ENCODE measurements around the gene SCFD2.

Gene SCFD2

DNA sequence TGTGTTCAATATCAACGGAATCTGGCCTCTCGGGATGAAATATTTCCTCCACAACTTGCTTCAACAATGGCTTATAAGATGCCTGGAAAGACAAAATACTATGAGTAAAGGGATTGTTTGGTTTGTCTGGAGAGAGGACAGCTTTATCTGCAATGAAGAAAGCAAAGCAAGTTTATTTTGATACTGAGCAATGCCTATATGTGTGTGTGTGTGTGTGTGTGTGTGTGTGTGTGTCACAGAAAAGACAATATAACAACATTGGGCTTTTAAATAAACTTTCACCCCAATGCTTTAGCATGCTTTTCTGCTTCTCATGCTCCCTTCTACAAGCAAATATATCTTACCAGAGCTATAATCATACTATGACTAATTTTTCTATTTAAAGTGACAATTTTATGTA is 458.4 kb downstream of the SCFD2 start:
- DNase-seq (ENCODE audit: extremely low spot score), result no peak
- no peak for TF ChIP-seq L3MBTL2 (conservative IDR thresholded peaks at IDR 0.05)
- TF ChIP-seq LEF1 (IDR thresholded peaks at IDR 0.05; ENCODE audit: borderline replicate concordance), result no peak
- TF ChIP-seq HDGF (IDR thresholded peaks at IDR 0.05; ENCODE audit: borderline replicate concordance), result no peak
- no peak for TF ChIP-seq FOXK2 (IDR thresholded peaks at IDR 0.05)
- TF ChIP-seq PKNOX1 (IDR thresholded peaks at IDR 0.05), result no peak
- TF ChIP-seq ZNF384 (IDR thresholded peaks at IDR 0.05), result no peak
- no peak for TF ChIP-seq CTBP1 (IDR thresholded peaks at IDR 0.05; ENCODE audit: borderline replicate concordance)
- no peak for TF ChIP-seq FOXM1 (IDR thresholded peaks at IDR 0.05; ENCODE audit: borderline replicate concordance)
- no peak for TF ChIP-seq ARNT (IDR thresholded peaks at IDR 0.05)
- no peak for TF ChIP-seq BHLHE40 (IDR thresholded peaks at IDR 0.05; ENCODE audit: borderline replicate concordance)
- TF ChIP-seq SP1 (IDR thresholded peaks at IDR 0.05), result no peak
- TF ChIP-seq ELF4 (IDR thresholded peaks at IDR 0.05), result no peak
- no peak for TF ChIP-seq FOXA1 (IDR thresholded peaks at IDR 0.05)
- ChIA-PET CTCF (no interaction called here), POLR2A (no interaction called here)

- TF ChIP-seq FOXM1 (IDR thresholded peaks at IDR 0.05; ENCODE audit: borderline replicate concordance), result no peak
- no peak for TF ChIP-seq NFRKB (IDR thresholded peaks at IDR 0.05)
- TF ChIP-seq ARNT (IDR thresholded peaks at IDR 0.05), result no peak
- no peak for TF ChIP-seq TARDBP (IDR thresholded peaks at IDR 0.05)
- TF ChIP-seq BHLHE40 (IDR thresholded peaks at IDR 0.05; ENCODE audit: borderline replicate concordance), result no peak
- TF ChIP-seq FOXK2 (IDR thresholded peaks at IDR 0.05), result no peak
- no peak for TF ChIP-seq L3MBTL2 (conservative IDR thresholded peaks at IDR 0.05)
- TF ChIP-seq CTBP1 (IDR thresholded peaks at IDR 0.05; ENCODE audit: borderline replicate concordance), result no peak
- no peak for TF ChIP-seq HDGF (IDR thresholded peaks at IDR 0.05; ENCODE audit: borderline replicate concordance)
- TF ChIP-seq SP1 (IDR thresholded peaks at IDR 0.05), result no peak
- no peak for TF ChIP-seq PKNOX1 (IDR thresholded peaks at IDR 0.05)
- TF ChIP-seq SUZ12 (IDR thresholded peaks at IDR 0.05), result no peak
- TF ChIP-seq LEF1 (IDR thresholded peaks at IDR 0.05; ENCODE audit: borderline replicate concordance), result no peak
- ChIA-PET CTCF (no interaction called here), POLR2A (no interaction called here)
- DNase-seq (ENCODE audit: extremely low spot score), result no peak
Measured at GRCh38 chr4:52904421-52904820, 461.4 kb downstream of the SCFD2 start.

- no peak for DNase-seq (ENCODE audit: extremely low spot score)
- POLR2A ChIA-PET, result no interaction called here
- TF ChIP-seq SUZ12 (IDR thresholded peaks at IDR 0.05) (no peak), ELF4 (IDR thresholded peaks at IDR 0.05) (no peak), ZNF384 (IDR thresholded peaks at IDR 0.05) (no peak), TARDBP (IDR thresholded peaks at IDR 0.05) (no peak), ARNT (IDR thresholded peaks at IDR 0.05) (no peak), FOXM1 (IDR thresholded peaks at IDR 0.05; ENCODE audit: borderline replicate concordance) (no peak), LEF1 (IDR thresholded peaks at IDR 0.05; ENCODE audit: borderline replicate concordance) (no peak), PKNOX1 (IDR thresholded peaks at IDR 0.05) (no peak), SP1 (IDR thresholded peaks at IDR 0.05) (no peak), FOXA1 (IDR thresholded peaks at IDR 0.05) (no peak), FOXK2 (IDR thresholded peaks at IDR 0.05) (no peak), L3MBTL2 (conservative IDR thresholded peaks at IDR 0.05) (no peak), BHLHE40 (IDR thresholded peaks at IDR 0.05; ENCODE audit: borderline replicate concordance) (no peak), NFRKB (IDR thresholded peaks at IDR 0.05) (no peak), HDGF (IDR thresholded peaks at IDR 0.05; ENCODE audit: borderline replicate concordance) (no peak), CTBP1 (IDR thresholded peaks at IDR 0.05; ENCODE audit: borderline replicate concordance) (no peak)
- CTCF ChIA-PET, result no interaction called here
Measured at GRCh38 chr4:52903273-52903672, 462.6 kb downstream of the SCFD2 start.

DNA sequence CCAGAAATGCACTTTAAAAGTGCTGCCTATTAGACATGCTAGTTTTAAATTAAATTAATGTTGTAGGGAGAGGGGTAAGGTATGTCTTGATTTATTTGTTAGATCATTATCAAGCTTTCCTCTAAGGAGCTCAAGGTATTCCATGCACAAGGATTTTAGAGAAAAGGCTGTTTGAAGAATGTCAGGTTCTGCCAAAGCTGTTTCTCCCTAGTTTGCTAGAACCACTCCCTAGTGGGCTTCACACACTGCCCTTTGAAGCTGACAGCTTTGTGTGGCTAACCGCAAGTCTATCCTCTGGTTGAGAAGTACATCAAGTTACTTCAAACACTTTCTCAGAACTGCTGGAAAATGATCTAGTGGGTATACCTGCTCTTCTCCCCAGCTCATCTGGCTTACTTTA is 471.4 kb downstream of the SCFD2 start:
- TF ChIP-seq ZNF384 (IDR thresholded peaks at IDR 0.05) (no peak), ELF4 (IDR thresholded peaks at IDR 0.05) (no peak), CTBP1 (IDR thresholded peaks at IDR 0.05; ENCODE audit: borderline replicate concordance) (no peak), TARDBP (IDR thresholded peaks at IDR 0.05) (no peak), FOXK2 (IDR thresholded peaks at IDR 0.05) (no peak), PKNOX1 (IDR thresholded peaks at IDR 0.05) (no peak), L3MBTL2 (conservative IDR thresholded peaks at IDR 0.05) (no peak), ARNT (IDR thresholded peaks at IDR 0.05) (no peak), NFRKB (IDR thresholded peaks at IDR 0.05) (no peak), LEF1 (IDR thresholded peaks at IDR 0.05; ENCODE audit: borderline replicate concordance) (no peak), FOXM1 (IDR thresholded peaks at IDR 0.05; ENCODE audit: borderline replicate concordance) (no peak)
- no peak for DNase-seq (ENCODE audit: extremely low spot score)
- POLR2A ChIA-PET, result no interaction called here
- CTCF ChIA-PET, result interaction anchor here (1.2 kb wide), 1 partner anchor 18 kb away, joined by 3 read pairs; no protein-coding TSS in a partner anchor

GRCh38 chr4:52892880-52893279 is 473.0 kb downstream of the SCFD2 start:
- no peak for TF ChIP-seq NFRKB (IDR thresholded peaks at IDR 0.05)
- no peak for TF ChIP-seq SP1 (IDR thresholded peaks at IDR 0.05)
- TF ChIP-seq FOXA1 (IDR thresholded peaks at IDR 0.05), result no peak
- no peak for TF ChIP-seq SUZ12 (IDR thresholded peaks at IDR 0.05)
- TF ChIP-seq FOXK2 (IDR thresholded peaks at IDR 0.05), result no peak
- no peak for TF ChIP-seq TARDBP (IDR thresholded peaks at IDR 0.05)
- TF ChIP-seq CTBP1 (IDR thresholded peaks at IDR 0.05; ENCODE audit: borderline replicate concordance), result no peak
- no peak for TF ChIP-seq ELF4 (IDR thresholded peaks at IDR 0.05)
- no peak for TF ChIP-seq FOXM1 (IDR thresholded peaks at IDR 0.05; ENCODE audit: borderline replicate concordance)
- TF ChIP-seq PKNOX1 (IDR thresholded peaks at IDR 0.05), result no peak
- no peak for TF ChIP-seq ARNT (IDR thresholded peaks at IDR 0.05)
- no peak for TF ChIP-seq L3MBTL2 (conservative IDR thresholded peaks at IDR 0.05)
- no peak for TF ChIP-seq LEF1 (IDR thresholded peaks at IDR 0.05; ENCODE audit: borderline replicate concordance)
- no peak for TF ChIP-seq BHLHE40 (IDR thresholded peaks at IDR 0.05; ENCODE audit: borderline replicate concordance)
- CTCF ChIA-PET, result interaction anchor here (1.9 kb wide), 1 partner anchor 19 kb away, joined by 9 read pairs; no protein-coding TSS in a partner anchor
- no peak for DNase-seq (ENCODE audit: extremely low spot score)
- POLR2A ChIA-PET, result no interaction called here
